ENCODE measurements around the gene DUSP18.

DUSP18 gene

DNA sequence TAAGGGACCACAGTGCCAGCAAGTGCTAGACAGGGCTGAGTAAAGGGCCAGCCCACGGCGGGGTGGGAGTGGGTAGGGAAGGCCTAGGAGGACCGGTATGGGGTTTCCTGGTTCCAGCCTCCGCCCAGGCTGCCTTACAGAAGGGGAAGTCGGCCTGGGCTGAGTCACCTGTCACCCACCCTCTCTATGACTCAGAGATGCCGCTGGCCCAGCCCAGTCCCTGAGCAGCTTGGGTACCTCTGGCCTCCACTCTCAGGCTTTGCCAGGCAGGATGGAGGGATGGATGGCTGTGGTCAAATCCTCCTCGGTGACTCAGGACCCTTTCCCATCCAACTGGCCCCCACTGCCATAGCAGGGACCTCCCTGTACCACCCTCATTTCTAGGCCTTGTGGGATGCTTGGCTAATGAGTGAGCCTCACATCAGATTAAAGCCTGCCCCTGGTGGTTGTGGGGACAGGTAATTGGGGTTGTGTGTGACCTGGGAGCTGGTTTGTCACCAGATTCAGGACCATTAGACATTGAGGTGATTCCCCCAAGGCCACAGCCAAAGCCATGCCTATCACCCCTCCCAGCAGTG, 18.2 kb downstream of the DUSP18 start:
- DNase-seq (ENCODE audit: low read depth): peak; percentile 56
- H3K4me3 ChIP-seq (ENCODE audit: low read length): no peak overlapping the region
- TF ChIP-seq, protein P1, sequence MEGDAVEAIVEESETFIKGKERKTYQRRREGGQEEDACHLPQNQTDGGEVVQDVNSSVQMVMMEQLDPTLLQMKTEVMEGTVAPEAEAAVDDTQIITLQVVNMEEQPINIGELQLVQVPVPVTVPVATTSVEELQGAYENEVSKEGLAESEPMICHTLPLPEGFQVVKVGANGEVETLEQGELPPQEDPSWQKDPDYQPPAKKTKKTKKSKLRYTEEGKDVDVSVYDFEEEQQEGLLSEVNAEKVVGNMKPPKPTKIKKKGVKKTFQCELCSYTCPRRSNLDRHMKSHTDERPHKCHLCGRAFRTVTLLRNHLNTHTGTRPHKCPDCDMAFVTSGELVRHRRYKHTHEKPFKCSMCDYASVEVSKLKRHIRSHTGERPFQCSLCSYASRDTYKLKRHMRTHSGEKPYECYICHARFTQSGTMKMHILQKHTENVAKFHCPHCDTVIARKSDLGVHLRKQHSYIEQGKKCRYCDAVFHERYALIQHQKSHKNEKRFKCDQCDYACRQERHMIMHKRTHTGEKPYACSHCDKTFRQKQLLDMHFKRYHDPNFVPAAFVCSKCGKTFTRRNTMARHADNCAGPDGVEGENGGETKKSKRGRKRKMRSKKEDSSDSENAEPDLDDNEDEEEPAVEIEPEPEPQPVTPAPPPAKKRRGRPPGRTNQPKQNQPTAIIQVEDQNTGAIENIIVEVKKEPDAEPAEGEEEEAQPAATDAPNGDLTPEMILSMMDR (conservative IDR thresholded peaks at IDR 0.05; ENCODE audit: low read length): 0 out of 2 replicates have a peak, but pooled peaks have one; percentile 4

DNA sequence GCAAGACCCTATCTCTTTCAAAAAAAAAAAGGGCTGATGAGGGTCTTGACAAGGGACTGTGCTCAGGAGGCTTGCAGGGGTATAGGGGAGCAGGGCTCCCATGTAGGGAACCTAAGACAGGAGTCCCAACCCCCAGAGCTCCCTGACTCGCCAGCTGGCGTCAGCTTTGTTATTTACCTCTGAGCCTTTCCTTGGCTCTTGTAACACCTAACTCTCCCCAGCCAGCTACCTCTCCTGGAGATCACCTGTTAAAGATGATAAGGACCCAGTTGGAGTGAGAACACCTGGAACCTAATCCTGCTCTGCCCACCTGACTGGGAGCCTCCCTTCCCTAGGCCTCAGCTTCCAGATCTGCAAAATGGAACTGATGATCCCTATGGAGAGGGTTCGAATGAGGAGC, 18.9 kb downstream of the DUSP18 start:
- no peak overlapping the region for H3K4me3 ChIP-seq (ENCODE audit: low read length)
- TF ChIP-seq, protein P1 (conservative IDR thresholded peaks at IDR 0.05; ENCODE audit: low read length): no peak
- DNase-seq (ENCODE audit: low read depth): no peak

DNA sequence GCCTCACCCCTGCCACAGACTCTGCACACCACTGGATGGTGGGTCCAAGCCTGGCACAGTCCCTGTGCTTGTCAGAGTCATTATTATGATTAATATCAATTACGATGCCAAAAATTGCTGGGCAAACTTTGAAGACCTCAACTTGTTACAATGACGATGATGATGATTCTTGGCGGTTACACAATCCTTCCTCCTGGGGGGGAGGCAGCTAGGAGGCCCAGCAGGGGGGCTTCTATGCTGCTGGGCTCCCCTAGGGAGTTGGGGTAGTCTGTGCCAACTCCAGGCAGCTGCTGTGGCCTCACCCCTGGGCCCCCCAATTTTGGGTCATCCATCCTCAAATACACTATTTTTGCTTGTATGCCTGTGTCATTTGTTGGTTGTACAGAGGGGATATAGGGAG, 20.1 kb downstream of the DUSP18 start:
- H3K4me3 ChIP-seq (ENCODE audit: low read length): no peak overlapping the region
- TF ChIP-seq, protein P1 (conservative IDR thresholded peaks at IDR 0.05; ENCODE audit: low read length): no peak
- DNase-seq (ENCODE audit: low read depth): no peak

DNA sequence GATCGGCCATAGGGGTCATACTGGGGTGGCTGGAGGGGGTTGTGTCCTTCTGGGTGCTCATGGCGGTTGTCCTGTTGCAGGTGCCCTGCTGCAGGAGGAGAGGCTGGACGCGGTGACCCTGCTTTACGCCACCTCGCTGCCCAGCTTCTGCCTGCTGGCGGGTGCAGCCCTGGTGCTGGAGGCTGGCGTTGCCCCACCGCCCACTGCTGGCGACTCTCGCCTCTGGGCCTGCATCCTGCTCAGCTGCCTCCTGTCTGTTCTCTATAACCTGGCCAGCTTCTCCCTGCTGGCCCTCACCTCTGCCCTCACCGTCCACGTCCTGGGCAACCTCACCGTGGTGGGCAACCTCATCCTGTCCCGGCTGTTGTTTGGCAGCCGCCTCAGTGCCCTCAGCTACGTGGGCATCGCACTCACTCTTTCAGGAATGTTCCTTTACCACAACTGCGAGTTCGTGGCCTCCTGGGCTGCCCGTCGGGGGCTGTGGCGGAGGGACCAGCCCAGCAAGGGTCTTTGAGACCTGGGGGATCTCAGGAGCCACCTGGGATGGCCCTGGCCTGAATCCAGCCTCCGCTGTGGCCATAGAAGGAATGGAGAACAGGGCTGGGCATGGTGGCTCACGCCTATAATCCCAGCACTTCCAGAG, 21.0 kb downstream of the DUSP18 start:
- no peak overlapping the region for H3K4me3 ChIP-seq (ENCODE audit: low read length)
- TF ChIP-seq, protein P1 (conservative IDR thresholded peaks at IDR 0.05; ENCODE audit: low read length): no peak
- DNase-seq (ENCODE audit: low read depth): no peak

DNA sequence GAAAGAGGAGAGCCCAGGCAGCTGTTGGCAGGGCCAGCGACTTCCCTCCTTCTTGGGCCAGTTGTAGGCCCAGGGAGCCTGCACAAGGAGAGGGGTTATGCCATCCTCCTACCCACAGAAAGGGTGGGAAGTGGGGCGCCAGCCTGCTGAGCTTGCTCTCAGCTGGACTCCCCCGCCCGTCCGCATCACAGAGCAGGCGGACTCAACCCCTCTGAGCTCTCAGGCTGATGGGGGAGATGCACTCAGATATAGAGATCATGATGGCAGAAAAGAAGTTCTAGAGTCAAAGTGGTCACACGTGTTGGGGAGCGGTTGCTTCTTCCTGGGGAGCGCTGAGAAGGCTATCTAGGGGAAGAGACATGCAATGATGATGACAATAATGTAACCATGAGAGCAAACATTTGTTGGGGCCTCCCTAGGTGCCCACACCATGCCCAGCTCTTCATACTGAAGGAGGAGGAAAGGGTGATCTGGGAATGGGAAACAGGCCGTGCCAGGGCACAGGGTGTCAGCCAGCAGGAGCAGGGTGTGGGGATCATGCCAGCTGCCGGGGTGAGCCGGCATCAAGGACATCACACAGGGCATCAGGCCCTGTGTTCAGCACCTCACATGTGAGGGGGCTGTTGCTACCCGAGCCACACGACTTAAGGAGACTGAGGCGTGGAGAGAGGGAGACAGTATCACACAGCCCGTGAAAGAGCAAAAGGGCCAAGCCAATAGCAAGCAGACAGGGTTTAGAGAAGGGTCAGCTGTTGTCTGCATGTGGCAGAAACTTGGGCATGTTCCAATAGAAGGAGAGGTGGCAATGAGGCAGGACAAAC, 24.4 kb downstream of the DUSP18 start:
- TF ChIP-seq, protein P1 (conservative IDR thresholded peaks at IDR 0.05; ENCODE audit: low read length): no peak
- DNase-seq (ENCODE audit: low read depth): no peak
- no peak overlapping the region for H3K4me3 ChIP-seq (ENCODE audit: low read length)

DNA sequence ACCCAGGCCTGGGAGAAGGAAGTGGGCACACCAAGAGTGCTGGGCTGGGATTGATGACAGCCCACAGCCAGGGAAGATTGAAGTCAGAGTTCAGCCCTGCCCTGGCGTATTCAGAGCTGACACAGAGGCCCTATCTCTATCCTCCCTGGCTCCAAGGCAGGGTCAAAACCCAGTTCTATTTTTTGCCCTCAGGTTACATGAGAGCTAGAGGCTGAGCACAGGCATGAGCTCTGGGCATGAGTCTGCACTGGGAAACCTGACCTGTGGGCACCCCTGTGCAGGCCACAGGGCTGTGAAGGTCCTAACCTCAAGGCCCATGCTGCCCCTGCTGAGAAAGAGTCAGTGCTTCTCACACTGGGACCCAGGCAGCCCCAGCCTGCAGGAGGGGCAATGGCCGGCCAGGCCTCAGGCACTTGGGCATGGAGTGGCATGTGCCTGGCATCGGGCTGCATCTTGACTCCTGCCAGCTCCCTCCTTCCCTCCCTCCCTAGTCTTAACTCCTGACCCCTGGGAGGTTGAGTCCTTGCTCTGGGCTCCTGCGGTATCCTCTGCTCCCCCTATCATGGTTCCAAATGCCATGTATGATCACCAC, 26.7 kb downstream of the DUSP18 start:
- no peak for DNase-seq (ENCODE audit: low read depth)
- H3K4me3 ChIP-seq (ENCODE audit: low read length): no peak overlapping the region
- TF ChIP-seq, protein P1 (conservative IDR thresholded peaks at IDR 0.05; ENCODE audit: low read length): no peak
